ENCODE results near the gene USP24.
A peak's percentile ranks its signal among the peaks of the same experiment; 100 is the strongest.

The USP24 gene

GRCh38 chr1:55167224-55167871 is 47.8 kb downstream of the USP24 start:
- no peak for DNase-seq (ENCODE audit: low read depth in 2 of 2)

GRCh38 chr1:55164906-55165305 is 50.3 kb downstream of the USP24 start:
- DNase-seq (ENCODE audit: low read depth in 2 of 2): no peak

GRCh38 chr1:55159571-55159970 is 55.6 kb downstream of the USP24 start:
- DNase-seq (ENCODE audit: low read depth in 2 of 2): no peak

GRCh38 chr1:55156608-55157007 is 58.6 kb downstream of the USP24 start:
- DNase-seq (ENCODE audit: low read depth in 2 of 2): no peak

DNA sequence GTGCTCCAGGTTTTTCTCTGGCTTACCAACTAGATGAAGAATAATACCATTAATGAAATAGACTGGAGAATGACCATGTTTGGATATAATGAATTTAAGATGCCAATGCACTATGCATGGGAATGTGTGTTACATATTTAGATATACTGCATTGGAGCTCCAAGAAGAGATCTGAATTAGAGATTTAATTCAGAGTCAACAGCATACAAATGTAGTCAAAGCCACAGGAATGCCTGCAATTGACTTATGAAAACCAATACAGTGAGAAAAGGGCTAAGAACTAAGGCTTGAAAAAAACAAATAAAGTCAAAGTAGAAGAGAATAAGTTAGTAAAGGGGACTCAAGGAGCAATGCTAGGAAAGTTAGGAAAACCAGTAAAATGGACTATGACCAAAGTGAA is 59.1 kb downstream of the USP24 start:
- DNase-seq (ENCODE audit: low read depth in 2 of 2): no peak

GRCh38 chr1:55155522-55155921 is 59.6 kb downstream of the USP24 start:
- DNase-seq (ENCODE audit: low read depth in 2 of 2): no peak

DNA sequence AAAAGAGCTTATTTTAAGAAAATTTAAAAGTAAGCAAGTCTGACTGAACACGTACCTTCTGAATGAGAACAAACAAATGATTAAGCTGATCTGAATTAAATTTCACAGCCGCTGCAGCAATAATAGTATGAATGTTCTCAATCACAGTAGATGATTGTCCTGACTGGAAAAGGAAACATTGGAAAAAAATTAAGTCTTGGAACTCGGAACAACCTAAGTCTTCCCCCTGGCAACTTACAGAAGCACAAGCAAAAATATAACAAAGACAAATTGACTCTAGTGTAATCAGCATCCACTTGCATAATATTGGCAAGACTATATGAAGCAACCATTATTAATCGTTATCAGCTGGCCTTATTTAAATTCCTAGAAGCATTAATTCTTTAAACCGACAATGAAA is 60.5 kb downstream of the USP24 start:
- no peak for DNase-seq (ENCODE audit: low read depth in 2 of 2)

- DNase-seq (ENCODE audit: low read depth in 2 of 2): no peak
Observed at GRCh38 chr1:55153031-55153430, 62.1 kb downstream of the USP24 start.

GRCh38 chr1:55150880-55151588 is 64.1 kb downstream of the USP24 start:
- no peak for DNase-seq (ENCODE audit: low read depth in 2 of 2)

DNA sequence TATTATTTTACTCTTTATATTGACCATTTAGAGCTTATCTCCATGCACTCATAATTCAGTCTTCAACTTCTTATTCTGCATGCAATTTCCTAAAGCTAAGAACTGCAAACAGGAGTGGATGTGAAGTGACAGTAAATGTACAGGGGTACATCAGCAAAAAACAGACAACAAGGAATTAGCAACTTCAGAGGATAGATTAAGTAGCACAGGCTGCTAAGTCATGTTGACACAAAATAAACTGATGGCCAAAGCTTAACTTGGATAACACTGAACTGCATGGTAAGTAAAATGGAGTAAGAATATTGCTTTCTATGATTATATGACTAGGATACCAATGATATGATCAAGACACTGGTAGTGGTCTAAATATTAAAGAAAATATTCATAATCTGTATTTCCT is 66.5 kb downstream of the USP24 start:
- DNase-seq (ENCODE audit: low read depth in 2 of 2): no peak

DNA sequence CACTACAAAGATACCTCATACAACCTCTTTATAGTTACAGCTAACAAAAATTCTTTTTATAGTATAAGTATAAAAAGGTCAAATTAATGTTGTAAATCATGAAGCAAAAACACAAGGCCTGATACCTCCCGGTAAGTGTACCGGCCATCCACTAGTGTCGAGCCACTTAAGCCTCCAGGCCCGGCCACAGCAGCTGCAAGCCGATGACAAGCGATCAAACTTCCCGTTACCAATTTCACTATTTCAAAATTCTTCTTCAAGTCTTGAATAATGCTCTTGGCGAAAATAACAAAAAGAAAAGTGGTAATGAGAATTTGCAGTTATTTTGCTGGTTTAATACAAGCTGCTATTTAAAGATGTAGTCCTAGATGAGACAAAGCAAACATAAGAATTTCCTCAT is 67.6 kb downstream of the USP24 start:
- no peak for DNase-seq (ENCODE audit: low read depth in 2 of 2)

- DNase-seq (ENCODE audit: low read depth in 2 of 2): no peak
Observed at GRCh38 chr1:55146781-55147180, 68.4 kb downstream of the USP24 start.

DNA sequence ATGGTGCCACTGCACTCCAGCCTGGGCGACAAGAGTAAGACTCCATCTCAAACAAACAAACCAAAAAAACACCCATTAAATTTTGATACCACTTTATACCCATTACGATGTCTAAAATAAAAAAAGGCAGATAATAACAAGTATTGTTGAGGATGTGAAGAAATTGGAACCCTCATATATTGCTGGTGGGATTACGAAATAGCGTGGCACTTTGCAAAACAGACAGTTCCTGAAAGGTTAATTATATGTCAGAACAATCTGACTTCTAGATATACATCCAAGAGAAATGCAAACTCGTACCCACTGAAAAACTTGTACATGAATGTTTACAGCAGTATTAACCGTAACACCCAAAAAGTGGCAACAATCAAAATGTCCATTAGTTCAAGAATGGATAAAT is 70.3 kb downstream of the USP24 start:
- DNase-seq (ENCODE audit: low read depth in 2 of 2): no peak

DNA sequence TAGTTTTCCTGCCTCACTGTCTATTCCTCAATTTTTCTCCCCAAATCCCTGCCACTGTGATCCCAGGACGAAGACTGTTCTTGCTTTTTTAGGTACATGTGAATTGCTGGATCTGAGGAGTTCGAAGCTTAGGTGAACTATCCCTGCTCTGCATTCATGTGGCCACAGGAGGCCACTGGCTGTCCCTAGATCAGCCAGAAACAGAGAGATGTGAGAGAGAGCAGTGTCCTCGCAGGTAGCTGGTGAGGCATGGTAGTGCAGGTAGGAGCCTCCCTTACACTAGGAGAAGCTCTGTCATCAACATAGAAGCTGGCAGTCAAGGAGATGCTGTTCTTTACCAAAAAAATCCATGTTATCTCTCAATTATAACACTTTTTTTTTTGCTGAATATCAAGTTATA is 71.5 kb downstream of the USP24 start:
- DNase-seq (ENCODE audit: low read depth in 2 of 2): no peak

- no peak for DNase-seq (ENCODE audit: low read depth in 2 of 2)
Observed at GRCh38 chr1:55141295-55141893, 73.8 kb downstream of the USP24 start.

- DNase-seq (ENCODE audit: low read depth in 2 of 2): peak; percentile 38 to 66
Observed at GRCh38 chr1:55140546-55140983, 74.6 kb downstream of the USP24 start.

GRCh38 chr1:55140137-55140536 is 75.0 kb downstream of the USP24 start:
- DNase-seq (ENCODE audit: low read depth in 2 of 2): no peak

- DNase-seq (ENCODE audit: low read depth in 2 of 2): no peak
Observed at GRCh38 chr1:55138823-55139222, 76.3 kb downstream of the USP24 start.

DNA sequence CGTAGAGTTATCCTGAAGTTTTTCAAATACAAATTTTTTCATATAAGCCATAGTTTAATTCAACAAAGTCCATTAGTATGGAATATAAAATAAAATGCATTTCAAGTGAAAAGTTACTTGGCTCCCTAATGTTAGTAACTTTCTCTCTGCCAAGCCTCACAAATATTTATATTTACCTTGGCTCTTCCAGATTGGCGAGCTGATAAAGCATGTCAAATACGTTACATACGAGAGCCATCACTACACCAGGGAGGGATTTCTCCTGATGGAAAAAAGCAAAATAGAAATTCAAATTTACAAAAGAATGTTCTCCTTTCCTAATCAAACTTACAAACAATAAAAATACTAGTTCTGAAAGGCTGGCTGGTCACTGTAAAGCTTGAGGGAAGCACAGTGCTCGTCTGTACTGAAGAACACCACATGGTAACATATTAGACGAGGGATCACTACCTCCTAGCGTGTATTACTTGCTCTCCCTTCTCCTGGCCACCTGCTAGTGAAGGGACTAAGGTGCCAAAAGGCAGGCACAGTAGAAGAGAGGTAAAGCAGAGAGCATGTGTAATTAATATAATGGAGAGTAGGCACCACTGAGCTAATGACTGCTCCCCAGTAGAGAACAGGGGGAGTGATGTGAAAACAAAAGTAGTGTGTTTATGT is 80.9 kb downstream of the USP24 start:
- DNase-seq (ENCODE audit: low read depth in 2 of 2): no peak

- DNase-seq (ENCODE audit: low read depth in 2 of 2): no peak
Observed at GRCh38 chr1:55131801-55132200, 83.4 kb downstream of the USP24 start.

DNA sequence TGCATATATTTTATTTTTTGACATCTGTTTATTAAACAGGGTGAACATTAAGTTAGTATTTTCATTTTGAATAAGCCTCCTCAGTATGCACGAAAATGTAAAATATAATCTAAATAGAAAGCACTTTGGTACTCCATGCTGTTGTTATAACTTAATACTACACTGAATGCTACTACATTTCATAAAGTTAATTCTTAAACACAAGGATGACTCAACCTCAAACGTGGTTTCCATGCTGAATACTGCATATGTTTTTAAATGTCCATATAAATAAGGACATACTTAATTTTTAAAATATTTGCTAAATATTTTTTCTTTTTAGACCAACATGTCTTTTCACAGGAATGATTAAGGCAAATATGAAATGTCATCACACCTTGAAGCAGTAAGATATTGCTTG is 83.9 kb downstream of the USP24 start:
- DNase-seq (ENCODE audit: low read depth in 2 of 2): no peak

DNA sequence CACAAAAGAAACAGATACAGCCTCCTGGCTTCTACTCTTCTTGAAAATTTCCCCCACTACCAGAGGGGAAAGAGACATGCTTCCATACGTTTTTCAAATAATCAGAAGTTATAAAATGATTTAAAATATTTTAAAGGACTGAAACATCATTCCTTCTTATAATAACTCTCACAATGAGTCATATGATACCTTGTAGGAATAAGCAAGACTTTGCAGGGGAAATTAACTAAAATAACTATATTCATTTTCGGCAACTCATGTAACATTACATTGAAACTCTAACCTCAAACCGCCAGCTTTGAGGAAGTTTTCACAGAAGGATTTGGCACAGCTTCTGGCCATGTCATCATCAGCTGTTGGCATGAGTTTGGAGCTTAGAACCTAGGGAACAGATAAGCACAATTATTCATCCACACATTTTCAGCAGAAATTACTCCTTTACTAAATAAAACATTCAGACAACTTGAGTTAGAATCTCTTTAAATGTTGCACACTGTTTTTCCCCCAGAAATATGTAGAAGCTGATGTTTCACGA is 85.9 kb downstream of the USP24 start:
- DNase-seq (ENCODE audit: low read depth in 2 of 2): no peak
